Neural progenitor cell (in vitro differentiated cells): ENCODE measurements around the gene SLC25A1. TPM values are rescaled to one million over a fixed set of nuclear protein-coding genes. Genes with fewer than 3 reads are reported as not detected.

ENCODE experiments used
- DNase-seq: peaks from one replicate; pipeline ENCODE4 v3.0.0-alpha.2; 2016; ENCODE audit warnings: low spot score
- H2AFZ ChIP-seq: fragments of 200-600 bp; sonication (generic); replicated peaks from 2 replicates; pipeline ENCODE4 v1.6.1; 2016; ENCODE audit warnings: antibody characterized with exemption
- H3F3A ChIP-seq: fragments of 200-600 bp; sonication (generic); 2 replicates; pipeline ENCODE4 v1.6.1; 2016; ENCODE audit warnings: antibody characterized with exemption, low read depth
- H3K27ac ChIP-seq: fragments of 200-600 bp; sonication (generic); 2 replicates; pipeline ENCODE4 v1.5.1; 2016; ENCODE audit warnings: mild to moderate bottlenecking
- H3K27me3 ChIP-seq: fragments of 200-600 bp; sonication (generic); 2 replicates; pipeline ENCODE4 v1.6.1; 2016; ENCODE audit warnings: mild to moderate bottlenecking, moderate library complexity
- H3K36me3 ChIP-seq: fragments of 200-600 bp; sonication (generic); 2 replicates; pipeline ENCODE4 v1.5.1; 2016
- H3K4me1 ChIP-seq: fragments of 200-600 bp; sonication (generic); 2 replicates; pipeline ENCODE4 v1.6.1; 2016; ENCODE audit warnings: mixed run types
- H3K4me2 ChIP-seq: fragments of 200-600 bp; sonication (generic); 2 replicates; pipeline ENCODE4 v1.6.1; 2016
- H3K4me3 ChIP-seq: fragments of 200-600 bp; sonication (generic); 2 replicates; pipeline ENCODE4 v1.5.1; 2016
- H3K79me2 ChIP-seq: fragments of 200-600 bp; sonication (generic); 2 replicates; pipeline ENCODE4 v1.6.1; 2016; ENCODE audit warnings: low read depth
- H3K9ac ChIP-seq: fragments of 200-600 bp; sonication (generic); 2 replicates; pipeline ENCODE4 v1.6.1; 2016
- H3K9me3 ChIP-seq: fragments of 200-600 bp; sonication (generic); 2 replicates; pipeline ENCODE4 v1.5.1; 2016; ENCODE audit warnings: low read depth
- H4K20me1 ChIP-seq: fragments of 200-600 bp; sonication (generic); 2 replicates; pipeline ENCODE4 v1.6.1; 2016; ENCODE audit warnings: low read depth
- H3K27ac Mint-ChIP-seq: 3 replicates; pipeline ENCODE4 v1.8.0; 2021; ENCODE audit warnings: mixed read lengths
- H3K27me3 Mint-ChIP-seq: 2 replicates; pipeline ENCODE4 v1.8.0; 2022; ENCODE audit warnings: low read depth, mild to moderate bottlenecking, inconsistent platforms, moderate library complexity, mixed read lengths; ENCODE audit not compliant: insufficient read depth
- H3K36me3 Mint-ChIP-seq: 3 replicates; pipeline ENCODE4 v1.8.0; 2021; ENCODE audit warnings: mixed read lengths
- H3K4me1 Mint-ChIP-seq: 3 replicates; pipeline ENCODE4 v1.8.0; 2021; ENCODE audit warnings: mixed read lengths
- H3K4me3 Mint-ChIP-seq: 3 replicates; pipeline ENCODE4 v1.8.0; 2021; ENCODE audit warnings: mild to moderate bottlenecking, moderate library complexity, mixed read lengths
- H3K9me3 Mint-ChIP-seq: 3 replicates; pipeline ENCODE4 v1.8.0; 2020; ENCODE audit warnings: mixed read lengths
- EZH2 ChIP-seq: fragments of 200-600 bp; sonication (generic); IDR thresholded peaks from 2 replicates; pipeline ENCODE4 v1.6.1; 2017; ENCODE audit warnings: antibody characterized with exemption, mild to moderate bottlenecking, moderate library complexity
- EZH2phosphoT487 ChIP-seq: fragments of 200-600 bp; sonication (generic); IDR thresholded peaks from 2 replicates; pipeline ENCODE4 v1.6.1; 2017; ENCODE audit warnings: antibody characterized with exemption
- total RNA-seq: library from RNA; depleted of rRNA; stranded (reverse); fragments of >200 nt; gene quantifications from 2 replicates; pipeline ENCODE4 v1.2.3, GENCODE V29; 2015; ENCODE audit warnings: low replicate concordance
- TF ChIP-seq, protein P1 (sequence below): fragments of 200-600 bp; sonication (generic); IDR thresholded peaks from 2 replicates; pipeline ENCODE4 v1.5.1; 2017; ENCODE audit warnings: antibody characterized with exemption, mild to moderate bottlenecking

Gene SLC25A1
- total RNA-seq, 1 donor from 2014 or later = 28.6 TPM

DNA sequence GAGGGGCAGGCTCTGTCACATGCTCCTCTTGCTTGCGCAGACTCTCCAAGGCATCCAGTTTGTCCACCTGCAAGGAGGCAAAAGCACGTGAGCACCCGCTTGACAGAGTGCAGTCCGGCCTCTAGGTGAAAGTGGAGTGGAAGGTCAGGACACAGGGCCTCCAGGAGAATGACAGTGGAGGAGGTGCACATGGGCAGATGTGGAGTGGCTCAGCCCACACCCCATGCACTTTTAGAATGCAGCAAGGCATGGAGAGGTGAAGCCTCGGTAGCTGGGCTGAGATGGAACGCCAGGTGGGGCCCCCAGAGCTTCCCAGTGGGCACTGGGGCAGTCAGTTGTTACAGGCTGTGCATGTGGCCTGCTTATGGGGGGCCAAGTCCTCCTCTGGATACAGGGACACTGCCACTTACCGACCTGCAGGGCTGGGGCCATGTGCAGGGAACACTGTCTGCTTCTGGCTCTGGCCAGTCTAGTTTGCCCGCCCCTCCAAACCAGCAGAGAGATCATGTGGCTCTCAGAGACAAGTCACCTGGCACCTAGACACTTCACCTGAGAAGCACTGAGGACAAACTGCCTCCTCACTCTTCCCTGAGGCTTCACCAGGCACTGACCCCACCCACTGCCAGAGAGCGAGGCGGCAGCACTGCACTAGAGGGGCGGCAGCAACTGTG is 2.3 kb upstream of the SLC25A1 start:
- H3K27me3 Mint-ChIP-seq = peaks cover 3% of the 10 kb centered on the region
- Histone ChIP-seq H3F3A (peaks cover 21% of the 10 kb centered on the region), H3K27ac (no peak overlapping the region), H3K27me3 (peaks cover 8% of the 10 kb centered on the region), H3K9ac (no peak overlapping the region), H2AFZ (no peak overlapping the region), H3K4me3 (no peak overlapping the region), H3K9me3 (no peaks in the 10 kb centered on the region), H3K4me2 (no peak overlapping the region), H3K79me2 (peaks cover 14% of the 10 kb centered on the region), H3K4me1 (peaks cover 7% of the 10 kb centered on the region), H3K36me3 (no peaks in the 10 kb centered on the region), H4K20me1 (peaks cover 24% of the 10 kb centered on the region)
- H3K36me3 Mint-ChIP-seq = no peaks in the 10 kb centered on the region
- TF ChIP-seq EZH2 = no peak
- no peak for TF ChIP-seq EZH2phosphoT487
- TF ChIP-seq, protein P1, sequence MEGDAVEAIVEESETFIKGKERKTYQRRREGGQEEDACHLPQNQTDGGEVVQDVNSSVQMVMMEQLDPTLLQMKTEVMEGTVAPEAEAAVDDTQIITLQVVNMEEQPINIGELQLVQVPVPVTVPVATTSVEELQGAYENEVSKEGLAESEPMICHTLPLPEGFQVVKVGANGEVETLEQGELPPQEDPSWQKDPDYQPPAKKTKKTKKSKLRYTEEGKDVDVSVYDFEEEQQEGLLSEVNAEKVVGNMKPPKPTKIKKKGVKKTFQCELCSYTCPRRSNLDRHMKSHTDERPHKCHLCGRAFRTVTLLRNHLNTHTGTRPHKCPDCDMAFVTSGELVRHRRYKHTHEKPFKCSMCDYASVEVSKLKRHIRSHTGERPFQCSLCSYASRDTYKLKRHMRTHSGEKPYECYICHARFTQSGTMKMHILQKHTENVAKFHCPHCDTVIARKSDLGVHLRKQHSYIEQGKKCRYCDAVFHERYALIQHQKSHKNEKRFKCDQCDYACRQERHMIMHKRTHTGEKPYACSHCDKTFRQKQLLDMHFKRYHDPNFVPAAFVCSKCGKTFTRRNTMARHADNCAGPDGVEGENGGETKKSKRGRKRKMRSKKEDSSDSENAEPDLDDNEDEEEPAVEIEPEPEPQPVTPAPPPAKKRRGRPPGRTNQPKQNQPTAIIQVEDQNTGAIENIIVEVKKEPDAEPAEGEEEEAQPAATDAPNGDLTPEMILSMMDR = no peak
- peaks cover 15% of the 10 kb centered on the region for H3K4me1 Mint-ChIP-seq
- DNase-seq = peak; percentile 1
- no peaks in the 10 kb centered on the region for H3K9me3 Mint-ChIP-seq
- H3K27ac Mint-ChIP-seq = no peak overlapping the region
- H3K4me3 Mint-ChIP-seq = no peak overlapping the region

DNA sequence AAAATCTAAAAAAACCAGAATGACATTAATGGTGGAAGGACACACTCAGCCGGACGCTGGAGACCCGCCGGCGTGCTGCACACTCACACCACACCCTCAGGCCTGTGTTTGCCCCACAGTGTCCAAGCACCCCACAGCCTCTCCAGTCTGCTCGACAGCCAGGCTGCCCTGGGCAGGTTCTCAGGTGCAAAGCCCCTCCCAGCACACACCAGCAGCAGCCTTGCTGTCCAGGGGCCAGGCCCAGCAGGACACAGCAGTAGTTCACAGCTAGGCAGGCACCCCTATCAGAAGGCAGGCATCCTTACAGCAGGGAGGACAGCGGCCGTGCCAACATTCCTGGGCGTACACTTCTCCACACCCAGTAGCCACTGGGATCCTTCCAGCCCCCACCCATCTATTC is 1.7 kb upstream of the SLC25A1 start:
- H4K20me1 ChIP-seq = peaks cover 31% of the 10 kb centered on the region
- peak overlapping the region; percentile 48 for H3K4me3 Mint-ChIP-seq
- peaks cover 3% of the 10 kb centered on the region for H3K27me3 Mint-ChIP-seq
- no peaks in the 10 kb centered on the region for H3K36me3 ChIP-seq
- H3K4me1 Mint-ChIP-seq = peaks cover 17% of the 10 kb centered on the region
- no peaks in the 10 kb centered on the region for H3K36me3 Mint-ChIP-seq
- no peaks in the 10 kb centered on the region for H3K9me3 ChIP-seq
- TF ChIP-seq EZH2phosphoT487 (no peak), EZH2 (no peak)
- TF ChIP-seq, protein P1 = no peak
- peaks cover 23% of the 10 kb centered on the region for H3F3A ChIP-seq
- no peak overlapping the region for H3K4me3 ChIP-seq
- no peak overlapping the region for H2AFZ ChIP-seq
- peaks cover 7% of the 10 kb centered on the region for H3K4me1 ChIP-seq
- DNase-seq = no peak
- H3K4me2 ChIP-seq = no peak overlapping the region
- H3K27me3 ChIP-seq = peaks cover 8% of the 10 kb centered on the region
- H3K27ac Mint-ChIP-seq = no peak overlapping the region
- no peak overlapping the region for H3K9ac ChIP-seq
- peaks cover 14% of the 10 kb centered on the region for H3K79me2 ChIP-seq
- H3K27ac ChIP-seq = no peak overlapping the region
- H3K9me3 Mint-ChIP-seq = no peaks in the 10 kb centered on the region

DNA sequence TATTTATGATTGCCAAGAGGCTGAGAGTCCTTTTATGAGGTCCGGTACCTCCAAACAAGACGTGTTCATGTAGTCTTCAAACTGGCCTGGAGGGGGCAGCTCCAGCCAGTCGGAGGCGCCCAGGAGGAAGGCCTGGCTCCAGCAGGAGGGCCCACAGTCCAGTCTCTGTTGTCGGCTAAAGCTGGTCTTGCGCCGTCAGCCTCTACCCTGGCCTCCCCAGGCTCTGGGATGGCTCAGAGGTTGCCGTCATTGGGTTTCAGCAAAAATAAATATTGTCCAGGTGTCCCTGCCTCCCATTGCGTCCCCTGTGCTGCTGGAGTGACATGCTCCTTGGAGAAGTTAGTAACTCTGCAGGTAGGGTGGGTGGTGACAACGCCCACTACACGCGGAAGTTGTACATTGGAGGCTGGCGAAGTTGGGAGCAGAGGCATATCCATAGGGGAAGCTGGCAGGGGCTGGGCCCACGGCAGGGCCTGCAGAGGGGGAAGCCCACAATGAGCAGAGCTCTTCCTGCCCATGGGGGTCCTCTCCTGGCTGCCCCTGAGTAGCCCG is 1.0 kb upstream of the SLC25A1 start:
- peaks cover 23% of the 10 kb centered on the region for H3F3A ChIP-seq
- Mint-ChIP-seq H3K27ac (no peak overlapping the region), H3K4me3 (peak overlapping the region; percentile 89), H3K27me3 (peaks cover 3% of the 10 kb centered on the region), H3K36me3 (no peaks in the 10 kb centered on the region), H3K4me1 (peaks cover 17% of the 10 kb centered on the region), H3K9me3 (no peaks in the 10 kb centered on the region)
- H3K27ac ChIP-seq = no peak overlapping the region
- peaks cover 7% of the 10 kb centered on the region for H3K4me1 ChIP-seq
- peak overlapping the region; percentile 74 for H3K4me2 ChIP-seq
- no peaks in the 10 kb centered on the region for H3K36me3 ChIP-seq
- TF ChIP-seq, protein P1 = peak; percentile 78
- TF ChIP-seq EZH2phosphoT487 = no peak
- H3K27me3 ChIP-seq = peaks cover 8% of the 10 kb centered on the region
- peak; percentile 90 for DNase-seq
- no peaks in the 10 kb centered on the region for H3K9me3 ChIP-seq
- peak overlapping the region; percentile 78 for H2AFZ ChIP-seq
- peaks cover 14% of the 10 kb centered on the region for H3K79me2 ChIP-seq
- no peak overlapping the region for H3K9ac ChIP-seq
- peaks cover 37% of the 10 kb centered on the region for H4K20me1 ChIP-seq
- peak overlapping the region; percentile 100 for H3K4me3 ChIP-seq
